ENCODE results near the gene XRRA1. TPM values are rescaled to one million over a fixed set of nuclear protein-coding genes. Genes with fewer than 3 reads are reported as not detected.

The XRRA1 gene
- total and polyA plus RNA-seq, 2 of the 13 experiments (the other 11 are each of a cell fraction or from before 2014, with no cell fraction given), result 7.6 to 10.5 TPM

GRCh38 chr11:74806267-74806666, 142.6 kb downstream of the XRRA1 start (continued):
- TF ChIP-seq MBNL3 (CRISPR knock-in tag; conservative IDR thresholded peaks at IDR 0.05) (no peak), KLF11 (CRISPR knock-in tag; IDR thresholded peaks at IDR 0.05) (no peak)

GRCh38 chr11:74791333-74792100, 157.4 kb downstream of the XRRA1 start:
- POLR2A ChIA-PET, result no interaction called here
- Histone ChIP-seq H3K9ac (ENCODE audit: insufficient read depth, low read depth, low read length) (no peak overlapping the region), H3K27ac (ENCODE audit: extremely low read length, insufficient read depth, low read length) (no peak overlapping the region), H3K79me2 (ENCODE audit: insufficient read depth, low read length) (peaks cover 8% of the 10 kb centered on the region), H3K4me2 (ENCODE audit: low read depth, low read length) (no peak overlapping the region), H3K36me3 (replicated peaks in 1 of 2; ENCODE audit: control insufficient read depth in 1 of 2, insufficient read depth in 2 of 2, low read length in 2 of 2) (peaks cover 12 to 27% of the 10 kb centered on the region in 2 experiments; a peak in 4 of 5 replicates), H3K27me3 (ENCODE audit: control insufficient read depth in 1 of 2, insufficient read depth in 2 of 2, low read length in 2 of 2) (no peaks in the 10 kb centered on the region), H3K4me3 (replicated peaks in 1 of 3; ENCODE audit: insufficient read depth in 1 of 3, low read depth in 2 of 3, low read length in 3 of 3) (no peak overlapping the region), H4K20me1 (ENCODE audit: insufficient read depth, low read length) (no peaks in the 10 kb centered on the region; the same call in 1 of the 2 replicates), H3K9me3 (ENCODE audit: low read length) (no peaks in the 10 kb centered on the region), H3K4me1 (ENCODE audit: insufficient read depth, low read length) (no peaks in the 10 kb centered on the region), H2AFZ (ENCODE audit: low read length) (no peak overlapping the region)
- DNase-seq (ENCODE audit: low spot score) (no peak), FAIRE-seq (no peak), ATAC-seq (no peak)
- TF ChIP-seq DNMT3B (CRISPR knock-in tag; conservative IDR thresholded peaks at IDR 0.05), result no peak
- TF ChIP-seq ZBTB4 (CRISPR knock-in tag; IDR thresholded peaks at IDR 0.05; ENCODE audit: borderline replicate concordance), result no peak
- no peak for TF ChIP-seq ZNF562 (CRISPR knock-in tag; IDR thresholded peaks at IDR 0.05; ENCODE audit: borderline replicate concordance)
- no peak for TF ChIP-seq KLF12 (CRISPR knock-in tag; IDR thresholded peaks at IDR 0.05; ENCODE audit: borderline replicate concordance)
- no peak for TF ChIP-seq ETS1 (CRISPR knock-in tag; IDR thresholded peaks at IDR 0.05)
- TF ChIP-seq ZNF282 (IDR thresholded peaks at IDR 0.05; ENCODE audit: partially characterized antibody), result no peak
- no peak for TF ChIP-seq ZNF770 (CRISPR knock-in tag; IDR thresholded peaks at IDR 0.05)
- no peak for TF ChIP-seq ATF7-NPFF (CRISPR knock-in tag; IDR thresholded peaks at IDR 0.05; ENCODE audit: low read depth)
- TF ChIP-seq ARHGAP35 (CRISPR knock-in tag; IDR thresholded peaks at IDR 0.05; ENCODE audit: borderline replicate concordance), result no peak
- no peak for TF ChIP-seq DRAP1 (CRISPR knock-in tag; IDR thresholded peaks at IDR 0.05)
- TF ChIP-seq FOXO1 (CRISPR knock-in tag; IDR thresholded peaks at IDR 0.05), result no peak
- no TSS peak for BruUV-seq (replicated peaks)
- CTCF ChIA-PET (ENCODE audit: low intra/inter-chr PET ratio, low total read pairs), result no interaction called here
- 79% methylated on average over 6 of the region's 9 CpGs for WGBS (ENCODE audit: low lambda C conversion rate)
- in situ Hi-C loops (cut with HindIII; ENCODE audit: extremely low pct_ligation_motif_present, low pct_unique_long_range_greater_than_20kb), result no loop called here
- intact Hi-C loops (cut with micrococcal nuclease; ENCODE audit: unreplicated experiment), result no loop called here
